RWPE1 (cell line): ENCODE measurements around the gene TSPOAP1.

Source experiments
- CTCF ChIA-PET: fragments of 350-600 bp; sonication (Branson Sonifier 250); formaldehyde crosslinking; extraction: SDS; loops from one replicate; lab custom pipeline; 2021; lab: Yijun Ruan, JAX
- POLR2A ChIA-PET: fragments of 400-600 bp; formaldehyde crosslinking; extraction: SDS; loops from one replicate; lab custom pipeline; 2020; ENCODE audit warnings: antibody characterized with exemption; ENCODE audit not compliant: low non-redundant PET; lab: Yijun Ruan, JAX
- DNase-seq: peaks from one replicate; pipeline ENCODE4 v3.0.0; 2012; ENCODE audit warnings: low spot score
- H3K27ac ChIP-seq: fragments of 450-650 bp; 2 replicates; pipeline ENCODE4 v1.5.1; 2017
- TF ChIP-seq, protein P1 (sequence below): fragments of 450-650 bp; conservative IDR thresholded peaks from 2 replicates; pipeline ENCODE4 v1.5.1; 2017; ENCODE audit warnings: low read depth, mild to moderate bottlenecking

Gene TSPOAP1

GRCh38 chr17:58277802-58278595 lies 50.6 kb downstream of the TSPOAP1 start:
- TF ChIP-seq, protein P1, sequence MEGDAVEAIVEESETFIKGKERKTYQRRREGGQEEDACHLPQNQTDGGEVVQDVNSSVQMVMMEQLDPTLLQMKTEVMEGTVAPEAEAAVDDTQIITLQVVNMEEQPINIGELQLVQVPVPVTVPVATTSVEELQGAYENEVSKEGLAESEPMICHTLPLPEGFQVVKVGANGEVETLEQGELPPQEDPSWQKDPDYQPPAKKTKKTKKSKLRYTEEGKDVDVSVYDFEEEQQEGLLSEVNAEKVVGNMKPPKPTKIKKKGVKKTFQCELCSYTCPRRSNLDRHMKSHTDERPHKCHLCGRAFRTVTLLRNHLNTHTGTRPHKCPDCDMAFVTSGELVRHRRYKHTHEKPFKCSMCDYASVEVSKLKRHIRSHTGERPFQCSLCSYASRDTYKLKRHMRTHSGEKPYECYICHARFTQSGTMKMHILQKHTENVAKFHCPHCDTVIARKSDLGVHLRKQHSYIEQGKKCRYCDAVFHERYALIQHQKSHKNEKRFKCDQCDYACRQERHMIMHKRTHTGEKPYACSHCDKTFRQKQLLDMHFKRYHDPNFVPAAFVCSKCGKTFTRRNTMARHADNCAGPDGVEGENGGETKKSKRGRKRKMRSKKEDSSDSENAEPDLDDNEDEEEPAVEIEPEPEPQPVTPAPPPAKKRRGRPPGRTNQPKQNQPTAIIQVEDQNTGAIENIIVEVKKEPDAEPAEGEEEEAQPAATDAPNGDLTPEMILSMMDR = no peak
- ChIA-PET POLR2A (no interaction called here), CTCF (no interaction called here)
- H3K27ac ChIP-seq = no peak overlapping the region
- no peak for DNase-seq

DNA sequence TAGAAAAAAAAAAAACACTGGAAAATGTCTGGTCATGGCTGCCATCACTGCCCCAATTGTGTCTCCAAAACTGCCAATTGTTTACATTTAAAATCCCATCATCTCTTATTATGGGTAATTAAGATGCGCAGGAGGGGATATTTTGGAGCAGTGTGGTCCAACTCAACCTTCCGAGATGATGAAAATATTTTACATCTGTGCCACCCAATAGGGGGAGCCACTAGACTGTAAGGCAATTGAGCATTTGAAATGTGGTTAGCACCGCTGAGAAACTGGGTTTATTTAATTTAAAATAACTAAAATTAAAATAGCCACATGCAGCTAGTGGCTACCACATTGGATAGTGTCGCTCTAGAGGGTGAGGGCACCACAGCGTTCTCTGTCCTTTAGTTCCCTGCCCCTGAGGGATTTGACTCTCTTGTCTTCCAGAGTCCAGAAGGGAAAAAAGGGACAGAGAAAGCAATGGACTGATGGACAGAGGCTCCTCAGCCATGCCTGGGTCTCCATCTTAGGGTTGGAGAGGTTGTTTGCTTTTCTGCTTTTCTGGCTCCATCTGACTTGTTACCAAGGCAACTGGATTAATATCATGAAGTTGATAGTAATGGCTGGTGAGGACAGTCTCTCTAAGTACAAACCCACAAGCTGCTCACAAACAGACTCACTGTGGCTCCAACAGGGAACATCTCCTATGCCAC lies 51.3 kb downstream of the TSPOAP1 start:
- POLR2A ChIA-PET = no interaction called here
- CTCF ChIA-PET = interaction anchor here (0.5 kb wide), 1 partner anchor 17 kb away, joined by 4 read pairs; no protein-coding TSS in a partner anchor
- DNase-seq = no peak

GRCh38 chr17:58276423-58276822 lies 52.2 kb downstream of the TSPOAP1 start:
- no peak overlapping the region for H3K27ac ChIP-seq
- TF ChIP-seq, protein P1 = no peak
- POLR2A ChIA-PET = no interaction called here
- DNase-seq = no peak
- CTCF ChIA-PET = interaction anchor here (0.5 kb wide), 1 partner anchor 1077 kb away, joined by 3 read pairs; no protein-coding TSS in a partner anchor

More for the DNA sequence above, 51.3 kb downstream of the TSPOAP1 start:
- no peak overlapping the region for H3K27ac ChIP-seq
- TF ChIP-seq, protein P1 = no peak; the same call in 1 of the 2 replicates

DNA sequence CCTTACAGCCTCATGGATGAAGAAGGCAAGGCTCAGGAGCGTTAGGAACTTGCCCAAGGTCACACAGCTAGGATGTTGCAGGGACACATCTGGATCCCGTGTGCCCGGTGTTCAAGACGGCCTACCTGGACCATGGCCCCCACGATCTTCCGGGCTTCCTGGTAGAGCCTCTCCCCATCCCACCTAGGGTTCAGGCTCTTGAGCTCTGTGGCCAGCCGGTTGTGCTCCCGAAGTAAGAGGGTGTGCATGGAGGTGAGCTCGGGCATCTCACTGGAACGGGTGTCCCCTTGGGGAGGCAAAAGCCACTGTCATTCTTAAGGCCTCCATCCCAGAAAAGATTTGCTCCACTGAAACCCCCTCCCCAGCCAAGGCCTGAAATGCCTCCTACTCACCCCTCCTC lies 53.2 kb downstream of the TSPOAP1 start:
- TF ChIP-seq, protein P1 = no peak
- DNase-seq = no peak
- ChIA-PET CTCF (no interaction called here), POLR2A (no interaction called here)
- H3K27ac ChIP-seq = no peak overlapping the region

DNA sequence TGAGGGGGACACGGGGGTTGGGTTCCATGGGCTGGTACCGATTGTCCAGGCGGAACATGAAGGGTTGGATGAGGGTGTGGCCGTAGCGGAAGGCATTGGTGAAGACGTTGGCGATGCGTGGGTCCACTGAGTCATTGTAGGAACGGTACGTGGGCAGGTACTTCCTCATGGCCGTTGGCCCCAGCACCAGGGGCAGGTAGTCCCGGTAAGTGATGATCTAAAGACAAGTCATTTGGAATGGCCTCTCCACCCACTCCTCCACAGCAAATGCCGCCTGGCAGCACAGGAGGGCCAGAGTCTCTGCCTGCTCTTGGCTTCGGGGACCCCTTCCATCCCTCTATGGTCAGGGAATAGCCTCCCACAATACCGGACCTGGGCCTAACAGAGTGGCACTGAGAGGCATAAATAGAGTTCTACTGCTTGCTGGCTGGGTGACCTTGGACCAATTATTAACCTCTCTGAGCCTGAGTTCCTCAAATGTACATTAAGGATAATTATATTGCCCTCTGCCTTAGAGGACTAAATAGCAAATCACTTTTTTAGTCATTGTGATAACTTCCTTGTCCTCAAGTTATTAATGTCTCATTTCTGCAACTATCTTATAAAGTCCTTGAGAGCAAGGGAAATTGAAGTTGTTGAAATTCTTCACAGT lies 55.0 kb downstream of the TSPOAP1 start:
- TF ChIP-seq, protein P1 = no peak

More for the DNA sequence above, 55.0 kb downstream of the TSPOAP1 start:
- DNase-seq = no peak
- ChIA-PET CTCF (no interaction called here), POLR2A (no interaction called here)
- H3K27ac ChIP-seq = no peak overlapping the region
